Fibroblast of skin of right biceps (primary cell): ENCODE results near the gene OR10G3.
"Not testable (repeated sequence)": the region's sequence is repeated elsewhere in the genome, so short reads cannot be mapped to it uniquely, and the experiment has no call there.

Experiments used
- DNase-seq: peaks from one replicate; pipeline ENCODE4 v3.0.0-alpha.2; 2013

The OR10G3 gene, protein sequence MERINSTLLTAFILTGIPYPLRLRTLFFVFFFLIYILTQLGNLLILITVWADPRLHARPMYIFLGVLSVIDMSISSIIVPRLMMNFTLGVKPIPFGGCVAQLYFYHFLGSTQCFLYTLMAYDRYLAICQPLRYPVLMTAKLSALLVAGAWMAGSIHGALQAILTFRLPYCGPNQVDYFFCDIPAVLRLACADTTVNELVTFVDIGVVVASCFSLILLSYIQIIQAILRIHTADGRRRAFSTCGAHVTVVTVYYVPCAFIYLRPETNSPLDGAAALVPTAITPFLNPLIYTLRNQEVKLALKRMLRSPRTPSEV

DNA sequence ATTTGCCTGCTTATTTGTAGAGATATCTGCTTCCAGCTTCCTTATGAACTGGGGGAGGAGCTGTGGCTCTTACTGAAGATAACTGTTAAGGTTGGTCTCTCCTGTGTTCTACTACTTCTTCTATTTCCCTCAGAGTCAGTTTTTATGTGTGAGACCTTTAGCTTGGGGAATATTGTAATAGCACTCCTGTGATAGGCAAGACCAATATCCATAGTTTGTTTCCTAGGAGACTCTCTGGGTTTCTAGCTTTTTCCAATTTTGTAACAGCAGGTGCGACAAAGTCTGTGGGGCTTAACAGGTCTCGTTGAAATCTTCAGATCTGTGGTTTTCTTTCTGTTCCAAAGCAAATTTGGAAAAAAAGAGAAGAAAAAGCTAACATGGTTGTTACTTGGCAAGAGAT, at the start of gene OR10G3:
OR10G3 (minus strand) TSS at position 101 of the 400 bp plus-strand sequence. CDS start 9,332 bp downstream, outside the sequence.
- DNase-seq: no peak

DNA sequence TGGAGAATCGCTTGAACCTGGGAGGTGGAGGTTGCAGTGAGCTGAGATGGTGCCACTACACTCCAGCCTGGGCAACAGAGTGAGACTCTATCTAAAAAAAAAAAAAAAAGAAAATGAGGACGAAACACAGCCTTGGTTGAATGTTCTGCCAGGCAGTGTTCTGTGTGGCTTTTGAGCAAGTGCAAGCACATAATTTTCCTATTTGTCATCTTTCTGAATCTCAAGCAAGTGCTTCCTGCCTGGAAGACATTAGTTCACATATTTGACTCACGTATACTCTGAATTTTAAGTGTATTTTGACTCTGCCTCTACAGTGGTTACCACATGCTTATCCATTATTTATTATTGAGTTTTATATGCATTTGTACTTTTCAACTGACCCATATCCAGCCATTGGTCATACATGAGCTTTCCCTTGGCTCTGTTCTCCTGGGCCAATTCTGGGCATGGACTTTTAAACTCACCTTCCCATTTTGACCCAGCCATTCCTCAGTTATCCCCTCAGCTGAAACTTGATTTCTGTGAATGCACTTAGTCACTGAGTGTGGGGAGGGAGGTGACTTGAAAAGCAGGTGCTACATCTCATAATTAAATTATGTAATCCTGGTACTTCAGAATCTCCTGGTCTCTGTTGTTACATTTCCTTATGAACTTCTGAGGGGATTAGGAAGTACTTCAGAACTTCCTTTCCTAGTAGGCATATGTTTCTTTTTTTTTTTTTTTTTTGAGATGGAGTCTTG, 46.8 kb upstream of the OR10G3 start:
- no peak for DNase-seq

- DNase-seq: no peak
Measured at GRCh38 chr14:21617614-21618013, 37.7 kb upstream of the OR10G3 start.

DNA sequence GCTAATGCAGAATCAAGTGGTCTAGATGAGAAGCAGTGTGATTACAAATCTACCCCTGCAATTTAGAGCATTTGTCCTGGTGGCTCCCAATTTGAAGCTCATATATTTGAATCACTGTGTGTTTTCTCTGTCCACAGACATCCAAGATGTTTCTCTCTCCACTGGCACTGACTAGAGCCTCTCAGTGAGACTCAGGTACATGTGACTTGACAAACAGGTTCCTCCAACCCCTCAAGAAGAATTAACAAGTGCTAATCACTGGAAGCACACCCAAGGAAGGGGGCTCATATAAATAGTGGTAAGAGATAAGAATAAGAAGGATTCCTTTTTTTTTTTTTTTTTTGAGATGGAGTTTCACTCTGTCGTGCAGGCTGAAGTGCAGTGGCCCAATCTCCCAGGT, 34.4 kb upstream of the OR10G3 start:
- DNase-seq: no peak

- DNase-seq: no peak
Measured at GRCh38 chr14:21612324-21612723, 32.4 kb upstream of the OR10G3 start.

DNA sequence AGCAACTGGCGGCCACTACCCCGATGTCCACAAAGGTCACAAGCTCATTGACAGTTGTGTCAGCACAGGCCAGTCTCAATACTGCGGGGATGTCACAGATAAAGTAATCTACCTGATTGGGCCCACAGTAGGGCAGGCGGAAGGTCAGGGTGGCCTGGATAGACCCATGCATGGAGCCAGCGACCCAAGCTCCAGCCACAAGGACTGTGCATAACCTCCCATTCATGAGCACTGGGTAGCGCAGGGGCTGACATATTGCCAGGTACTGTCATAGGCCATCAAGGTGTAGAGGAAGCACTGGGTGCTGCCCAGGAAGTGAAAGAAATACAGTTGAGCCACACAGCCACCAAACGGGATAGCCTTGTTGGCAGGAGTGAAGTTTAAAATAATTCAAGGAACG, 22.3 kb upstream of the OR10G3 start:
- DNase-seq: not testable (repeated sequence)

GRCh38 chr14:21589317-21589716, 9.4 kb upstream of the OR10G3 start:
- no peak for DNase-seq

DNA sequence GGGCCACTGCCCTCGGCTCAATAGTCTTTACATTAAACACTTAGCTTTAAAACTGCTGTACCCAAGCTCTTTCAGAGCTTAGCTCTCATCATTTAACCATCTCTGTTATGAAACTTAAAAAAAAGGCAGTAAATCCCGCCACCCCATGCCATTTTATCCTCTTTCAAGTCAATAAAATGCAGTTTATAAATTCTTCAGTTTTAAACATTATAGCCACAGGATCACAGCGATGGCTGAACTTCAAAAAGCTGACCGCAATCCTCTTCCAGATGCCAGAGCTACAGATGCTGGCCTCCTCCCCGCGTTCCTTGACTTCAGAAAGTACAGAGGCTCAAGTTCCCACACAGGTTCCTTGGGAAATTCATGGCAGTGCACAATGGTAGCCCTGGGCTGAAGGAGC, 4.2 kb downstream of the OR10G3 start:
- no peak for DNase-seq

GRCh38 chr14:21572604-21573003, 7.3 kb downstream of the OR10G3 start:
- DNase-seq: no peak

- DNase-seq: no peak
Measured at GRCh38 chr14:21558703-21559170, 21.1 kb downstream of the OR10G3 start.

DNA sequence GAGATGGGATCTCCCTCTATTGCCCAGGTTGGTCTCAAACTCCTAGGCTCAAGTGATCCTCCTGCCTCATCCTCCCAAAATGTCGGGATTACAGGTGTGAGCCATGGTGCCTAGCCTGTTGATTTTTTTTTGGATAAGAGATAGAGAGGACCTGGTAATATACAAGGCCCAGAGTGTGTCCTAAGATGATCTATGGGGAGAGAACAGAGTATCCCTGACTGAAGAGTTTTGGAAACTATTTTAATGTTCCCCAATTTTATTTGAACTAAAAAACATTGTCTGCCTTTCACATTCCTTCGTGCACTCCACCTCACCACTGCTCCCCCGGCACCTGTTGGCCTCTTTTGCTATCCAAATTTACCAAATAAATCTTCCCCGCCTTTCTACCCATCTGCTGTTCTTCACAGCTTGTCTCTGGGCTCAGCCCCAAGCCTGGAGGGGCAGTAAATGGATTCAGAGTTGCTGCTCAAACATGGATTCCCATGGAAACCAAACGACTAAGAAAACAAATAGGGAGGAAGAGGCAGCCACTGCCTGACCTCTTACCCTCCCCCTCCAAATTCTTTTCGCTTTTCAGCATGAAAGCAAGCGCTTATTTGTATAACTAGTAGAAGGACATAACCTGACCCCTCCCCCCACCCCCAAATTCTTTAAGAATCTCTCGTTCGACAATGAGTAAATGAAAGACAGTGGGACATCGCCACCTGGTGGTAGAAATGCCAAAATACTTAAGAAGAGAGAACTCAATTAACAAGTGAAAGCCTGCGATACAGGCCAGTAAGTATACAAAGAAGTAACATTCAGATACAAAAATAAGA, 22.6 kb downstream of the OR10G3 start:
- peak; percentile 84 for DNase-seq

DNA sequence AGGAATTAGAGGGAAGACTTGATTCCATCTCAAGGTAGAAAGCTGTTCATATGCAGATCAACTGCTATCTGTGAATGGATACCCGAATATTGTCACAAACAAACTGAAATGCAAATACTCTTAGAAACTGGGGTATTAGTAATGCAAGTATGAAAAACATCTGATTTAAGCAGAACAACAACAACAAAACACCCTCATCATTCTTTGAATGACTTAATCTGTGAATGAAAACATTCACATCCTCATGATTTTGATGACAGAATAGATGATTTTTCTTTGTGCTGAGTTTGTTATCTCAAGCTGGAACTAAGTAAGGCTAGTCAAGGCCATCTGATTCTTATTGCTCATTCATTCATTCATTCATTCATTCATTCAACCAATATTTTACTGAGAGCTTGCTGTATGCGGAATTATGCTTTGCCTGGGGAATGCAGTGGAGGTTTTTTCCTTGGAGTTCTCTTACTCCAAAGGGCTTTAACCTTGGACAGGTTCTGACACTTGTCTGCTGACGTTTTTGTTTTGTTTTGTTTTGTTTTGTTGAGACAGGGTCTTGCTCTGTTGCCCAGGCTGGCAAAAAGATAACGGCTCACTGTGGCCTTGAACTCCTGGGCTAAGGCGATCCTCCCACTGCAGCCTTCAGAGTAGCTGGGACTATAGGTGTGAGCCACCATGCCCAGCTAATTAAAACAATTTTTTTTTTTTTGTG, 23.3 kb downstream of the OR10G3 start:
- DNase-seq: no peak

DNA sequence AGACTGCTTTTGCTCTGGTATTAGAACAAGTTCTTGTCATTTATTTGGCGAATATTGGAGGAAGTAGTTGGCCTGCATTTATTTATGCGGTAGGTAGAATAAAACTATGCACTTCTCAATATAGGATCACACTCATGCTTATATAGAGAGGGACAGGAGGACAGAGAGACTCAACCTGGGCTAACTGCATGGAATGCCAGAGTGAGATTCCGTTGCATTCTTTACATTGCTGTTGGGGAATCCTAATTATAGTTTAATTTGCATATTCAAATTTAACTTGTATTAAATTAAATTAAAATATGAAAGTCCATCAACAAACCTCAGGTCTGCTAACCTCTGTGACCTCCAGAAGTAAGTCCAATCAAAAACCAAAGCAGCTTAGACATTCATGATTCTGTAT, 26.6 kb downstream of the OR10G3 start:
- no peak for DNase-seq

DNA sequence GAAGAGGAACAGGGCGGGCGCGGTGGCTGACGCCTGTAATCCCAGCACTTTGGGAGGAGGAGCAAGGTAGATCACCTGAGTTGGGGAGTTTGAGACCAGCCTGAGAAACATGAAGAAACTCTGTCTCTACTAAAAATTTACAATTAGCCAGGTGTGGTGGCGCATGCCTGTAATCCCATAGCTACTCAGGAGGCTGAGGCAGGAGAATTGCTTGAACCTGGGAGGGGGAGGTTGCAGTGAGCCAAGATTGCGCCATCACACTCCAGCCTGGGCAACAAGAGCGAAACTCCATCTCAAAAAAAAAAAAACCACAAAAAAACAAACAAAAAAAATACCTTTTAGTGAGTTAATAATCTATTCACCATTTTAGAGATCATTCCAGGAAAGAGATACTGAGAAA, 35.3 kb downstream of the OR10G3 start:
- DNase-seq: not testable (repeated sequence)

- no peak for DNase-seq
Measured at GRCh38 chr14:21543963-21544362, 35.9 kb downstream of the OR10G3 start.

DNA sequence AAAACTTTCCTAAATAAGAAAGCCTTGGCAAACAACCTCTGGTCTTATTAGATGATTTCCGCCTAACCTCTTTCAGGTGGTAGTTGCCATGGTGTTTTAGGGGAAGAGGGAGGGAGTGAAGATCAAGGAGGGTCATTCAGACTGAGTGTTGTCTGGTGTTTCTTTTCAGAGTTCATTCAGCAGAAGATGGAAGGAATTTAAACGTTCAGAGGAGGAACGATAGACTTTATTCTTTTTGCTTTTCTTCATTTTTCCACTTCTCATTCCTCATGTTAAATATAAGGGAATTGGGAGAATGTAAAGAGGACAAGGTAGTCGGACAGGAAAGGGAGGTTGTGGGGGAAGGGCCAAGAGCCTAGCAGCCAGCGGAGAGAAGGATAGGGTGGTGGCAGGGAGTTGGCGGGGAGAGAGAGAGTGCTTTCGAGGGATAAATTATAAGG, 36.3 kb downstream of the OR10G3 start:
- no peak for DNase-seq

DNA sequence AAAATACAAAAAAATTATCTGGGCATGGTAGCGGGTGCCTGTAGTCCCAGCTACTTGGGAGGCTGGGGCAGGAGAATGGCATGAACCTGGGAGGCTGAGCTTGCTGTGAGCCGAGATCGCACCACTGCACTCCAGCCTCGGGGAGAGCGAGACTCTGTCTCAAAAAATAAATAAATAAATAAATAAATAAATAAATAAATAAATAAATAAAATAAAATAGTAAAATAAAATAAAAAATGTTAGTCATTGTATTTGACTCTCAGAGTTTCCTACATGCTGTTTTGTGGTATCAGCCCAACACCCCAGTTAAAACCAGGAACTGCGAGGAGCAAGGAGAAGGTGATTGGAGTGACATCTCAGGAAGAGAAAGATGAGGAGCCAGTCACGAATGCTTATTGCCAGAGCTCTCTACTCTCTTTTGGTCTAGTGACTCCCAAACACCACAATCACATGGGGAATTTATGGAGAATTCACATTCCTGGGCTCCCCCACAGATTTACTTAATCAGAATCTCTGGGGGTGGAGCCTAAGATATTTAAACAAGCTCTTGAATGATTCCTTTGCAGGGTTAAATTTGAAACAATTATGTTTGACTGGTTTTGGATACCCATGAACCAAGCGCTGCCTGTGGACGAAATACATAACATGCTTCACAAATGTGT, 38.3 kb downstream of the OR10G3 start:
- DNase-seq: no peak

DNA sequence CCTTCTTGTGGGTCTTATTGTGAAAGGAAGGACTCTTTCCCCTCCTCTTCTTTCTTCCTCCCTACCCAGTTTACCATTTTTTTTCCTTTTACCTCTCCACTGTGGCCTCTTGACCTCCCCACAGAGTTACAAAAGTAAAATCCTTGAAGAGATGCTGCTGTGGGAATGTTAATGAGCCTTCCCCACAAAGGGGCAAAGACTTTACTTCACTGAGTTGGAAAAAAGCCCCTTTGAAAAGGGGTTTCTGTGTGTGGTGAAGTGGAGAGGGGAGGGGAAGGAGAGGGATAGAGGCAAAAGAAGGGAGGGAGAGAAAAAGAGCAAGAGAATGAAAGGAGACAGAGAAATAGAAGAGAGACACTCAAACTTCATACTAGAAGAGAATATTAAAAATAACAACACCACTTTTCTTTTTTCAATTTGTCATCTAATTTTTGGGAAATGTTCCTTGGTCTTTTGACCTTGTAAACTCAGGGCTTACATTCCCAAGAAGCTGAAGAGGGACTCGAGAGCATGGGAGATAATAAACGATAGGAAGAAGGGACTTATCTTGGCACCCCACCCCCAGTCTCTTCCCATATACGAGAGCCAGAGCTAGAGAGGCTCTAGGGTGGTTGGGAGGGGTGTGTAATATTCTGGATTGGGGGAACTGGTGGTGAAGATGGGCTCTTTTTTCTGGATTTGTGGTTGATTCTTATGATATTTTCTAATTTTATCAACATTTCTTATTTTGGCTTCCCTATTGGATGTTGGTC, 40.5 kb downstream of the OR10G3 start:
- DNase-seq: no peak

GRCh38 chr14:21537090-21537424, 42.8 kb downstream of the OR10G3 start:
- DNase-seq: no peak

- DNase-seq: no peak
Measured at GRCh38 chr14:21536418-21537089, 43.3 kb downstream of the OR10G3 start.
